ENCODE results near the gene WFDC8.

DNA sequence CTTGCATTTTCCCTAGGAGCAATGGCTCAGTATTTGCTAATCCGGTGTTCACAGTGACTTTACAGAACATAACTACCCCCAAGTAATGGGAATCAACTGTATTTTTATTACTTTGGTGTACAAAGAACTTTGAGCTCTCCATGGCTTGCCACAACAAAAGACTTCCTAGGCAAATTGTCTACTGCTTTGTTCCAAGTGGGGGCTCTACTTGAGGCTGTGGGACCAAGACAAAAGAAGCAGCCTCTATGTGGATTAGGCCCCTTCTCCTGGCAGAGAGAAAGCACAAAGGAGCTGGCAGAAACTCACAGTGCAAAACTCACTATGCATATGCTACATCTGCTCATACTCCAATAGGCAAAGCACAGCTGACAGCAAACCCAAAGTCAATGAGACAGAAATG lies 853 bp downstream of the WFDC8 start:
- TF ChIP-seq MYC (IDR thresholded peaks at IDR 0.05; ENCODE audit: borderline replicate concordance, low read length) = no peak
- no peak for TF ChIP-seq ZNF302 (CRISPR knock-in tag; IDR thresholded peaks at IDR 0.05)

All from A549 (cell line).